HT1080 (cell line): Measurements from ENCODE around the gene KBTBD6. TPM values are rescaled to one million over a fixed set of nuclear protein-coding genes. Genes with fewer than 3 reads are reported as not detected.
"Not testable (repeated sequence)": the region's sequence is repeated elsewhere in the genome, so short reads cannot be mapped to it uniquely, and the experiment has no call there.

Experiments used
- DNase-seq: peaks from one replicate; pipeline ENCODE4 v3.0.0-alpha.2; 2015; ENCODE audit warnings: low read depth
- small RNA-seq: library from RNA; depleted of rRNA; stranded (forward); fragments of <200 nt; gene quantifications from one replicate; pipeline ENCODE3, GENCODE V24; 2014
- total RNA-seq: library from RNA; depleted of rRNA; stranded (reverse); fragments of >200 nt; shearing (Covaris generic); gene quantifications from 2 replicates; pipeline ENCODE4 v1.2.3, GENCODE V29; 2014; rRNA removed

Gene KBTBD6
- total RNA-seq, 1 experiment from 2014 or later, result 12.2 TPM

- no peak for DNase-seq
Measured at GRCh38 chr13:41136396-41137031, 3.9 kb upstream of the KBTBD6 start.

- no peak for DNase-seq
Measured at GRCh38 chr13:41133951-41134350, 1.3 kb upstream of the KBTBD6 start.

GRCh38 chr13:41131660-41132511, 716 bp downstream of the KBTBD6 start:
- not testable (repeated sequence) for DNase-seq

GRCh38 chr13:41131189-41131588, 1.4 kb downstream of the KBTBD6 start:
- not testable (repeated sequence) for DNase-seq

- DNase-seq, result no peak
Measured at GRCh38 chr13:41130356-41130755, 2.2 kb downstream of the KBTBD6 start.

- no peak for DNase-seq
Measured at GRCh38 chr13:41127701-41128100, 4.9 kb downstream of the KBTBD6 start.

- DNase-seq, result no peak
Measured at GRCh38 chr13:41122838-41123237, 9.8 kb downstream of the KBTBD6 start.

- DNase-seq, result no peak
Measured at GRCh38 chr13:41117869-41118268, 14.7 kb downstream of the KBTBD6 start.

GRCh38 chr13:41111454-41111853, 21.1 kb downstream of the KBTBD6 start:
- DNase-seq, result peak; percentile 71

GRCh38 chr13:41107584-41108014, 25.0 kb downstream of the KBTBD6 start:
- DNase-seq, result no peak

- DNase-seq, result no peak
Measured at GRCh38 chr13:41107104-41107571, 25.5 kb downstream of the KBTBD6 start.

- no peak for DNase-seq
Measured at GRCh38 chr13:41099986-41100385, 32.6 kb downstream of the KBTBD6 start.

- no peak for DNase-seq
Measured at GRCh38 chr13:41098761-41099160, 33.8 kb downstream of the KBTBD6 start.

- DNase-seq, result not testable (repeated sequence)
Measured at GRCh38 chr13:41095681-41096080, 36.9 kb downstream of the KBTBD6 start.

- no peak for DNase-seq
Measured at GRCh38 chr13:41085961-41086585, 46.5 kb downstream of the KBTBD6 start.

GRCh38 chr13:41079725-41080124, 52.9 kb downstream of the KBTBD6 start:
- DNase-seq, result no peak

Small RNAs within 50 kb of the gene (small RNA-seq; reads per million reads assigned to genes)
- gene MIR3168 (not detected), gene RN7SL597P (not detected)

Other genes with a start within 250 kb of the KBTBD6 start
- gene ELF1, start 113.5 kb downstream of the KBTBD6 start, total RNA-seq, result 13.4 and 31.1 TPM in 2 replicates
- gene WBP4, start 71.3 kb downstream of the KBTBD6 start, total RNA-seq, result 10.5 and 11.4 TPM in 2 replicates
- 4.1 and 4.3 TPM in 2 replicates for gene KBTBD7, start 61.8 kb upstream of the KBTBD6 start, total RNA-seq
- gene MTRF1, start 130.8 kb upstream of the KBTBD6 start, total RNA-seq, result 9.2 and 13.7 TPM in 2 replicates
- 4.8 and 8.2 TPM in 2 replicates for gene NAA16, start 178.5 kb upstream of the KBTBD6 start, total RNA-seq